Measurements from ENCODE around the gene LST1.
"Not testable (repeated sequence)": the region's sequence is repeated elsewhere in the genome, so short reads cannot be mapped to it uniquely, and the experiment has no call there.

The LST1 gene

GRCh38 chr6:31580807-31581433 is 5.2 kb upstream of the LST1 start:
- peak; percentile 95 for DNase-seq (ENCODE audit: low spot score)

- no peak for DNase-seq (ENCODE audit: low spot score)
These were observed 4.4 kb upstream of the LST1 start for GRCh38 chr6:31581434-31582229.

GRCh38 chr6:31582230-31582643 is 3.8 kb upstream of the LST1 start, which contains the start of gene LTB:
LTB (minus strand) TSS chr6:31582424; CDS start chr6:31582417, 7 bp downstream.
- DNase-seq (ENCODE audit: low spot score): no peak

- DNase-seq (ENCODE audit: low spot score): peak; percentile 58
These were observed 586 bp upstream of the LST1 start for GRCh38 chr6:31585491-31585890.

GRCh38 chr6:31586599-31587281 is 663 bp downstream of the LST1 start:
- DNase-seq (ENCODE audit: low spot score): no peak

- DNase-seq (ENCODE audit: low spot score): no peak
These were observed 2.0 kb downstream of the LST1 start for GRCh38 chr6:31587791-31588777.

GRCh38 chr6:31588871-31589650 is 3.0 kb downstream of the LST1 start:
- DNase-seq (ENCODE audit: low spot score): no peak

GRCh38 chr6:31590691-31591090 is 4.6 kb downstream of the LST1 start:
- DNase-seq (ENCODE audit: low spot score): not testable (repeated sequence)

GRCh38 chr6:31592396-31592771 is 6.3 kb downstream of the LST1 start:
- no peak for DNase-seq (ENCODE audit: low spot score)

- no peak for DNase-seq (ENCODE audit: low spot score)
These were observed 10.9 kb downstream of the LST1 start for GRCh38 chr6:31597006-31597405.

- no peak for DNase-seq (ENCODE audit: low spot score)
These were observed 21.2 kb downstream of the LST1 start for GRCh38 chr6:31607317-31607716.

GRCh38 chr6:31609519-31610406 is 23.7 kb downstream of the LST1 start:
- no peak for DNase-seq (ENCODE audit: low spot score)

GRCh38 chr6:31610968-31611367 is 24.9 kb downstream of the LST1 start:
- no peak for DNase-seq (ENCODE audit: low spot score)

- DNase-seq (ENCODE audit: low spot score): no peak
These were observed 28.1 kb downstream of the LST1 start for GRCh38 chr6:31614075-31614619.

- DNase-seq (ENCODE audit: low spot score): no peak
These were observed 28.9 kb downstream of the LST1 start, which contains the start of gene AIF1 for GRCh38 chr6:31614684-31615578. AIF1 (plus strand) TSS chr6:31615234; CDS start chr6:31615330, 96 bp downstream.

- no peak for DNase-seq (ENCODE audit: low spot score)
These were observed 29.7 kb downstream of the LST1 start for GRCh38 chr6:31615748-31616147.

GRCh38 chr6:31617010-31617409 is 30.9 kb downstream of the LST1 start:
- no peak for DNase-seq (ENCODE audit: low spot score)

GRCh38 chr6:31619805-31620585 is 33.9 kb downstream of the LST1 start:
- peak; percentile 91 for DNase-seq (ENCODE audit: low spot score)
